OCI-M2 (cell line): ENCODE results near the gene HNRNPL.
"Not testable (repeated sequence)": the region's sequence is repeated elsewhere in the genome, so short reads cannot be mapped to it uniquely, and the experiment has no call there.

Source experiments
- DNase-seq: peaks from one replicate; lab custom pipeline; 2025; ENCODE audit not compliant: unreplicated experiment; lab: John Stamatoyannopoulos, UW

Gene HNRNPL

GRCh38 chr19:38803543-38803942, 46.2 kb downstream of the HNRNPL start:
- no peak for DNase-seq

GRCh38 chr19:38801359-38802095, 48.3 kb downstream of the HNRNPL start:
- DNase-seq, result no peak

GRCh38 chr19:38800577-38801347, 49.0 kb downstream of the HNRNPL start:
- no peak for DNase-seq

GRCh38 chr19:38799104-38799503, 50.7 kb downstream of the HNRNPL start:
- no peak for DNase-seq

GRCh38 chr19:38797781-38798180, 52.0 kb downstream of the HNRNPL start:
- DNase-seq, result not testable (repeated sequence)

- no peak for DNase-seq
Observed at GRCh38 chr19:38796154-38796553, 53.6 kb downstream of the HNRNPL start.

GRCh38 chr19:38795549-38795948, 54.2 kb downstream of the HNRNPL start:
- no peak for DNase-seq

- DNase-seq, result no peak
Observed at GRCh38 chr19:38793671-38794070, 56.1 kb downstream of the HNRNPL start.

- DNase-seq, result no peak
Observed at GRCh38 chr19:38793177-38793576, 56.6 kb downstream of the HNRNPL start.

GRCh38 chr19:38792250-38793111, 57.3 kb downstream of the HNRNPL start:
- no peak for DNase-seq

- not testable (repeated sequence) for DNase-seq
Observed at GRCh38 chr19:38791451-38792064, 58.2 kb downstream of the HNRNPL start.

GRCh38 chr19:38790507-38791403, 59.0 kb downstream of the HNRNPL start:
- not testable (repeated sequence) for DNase-seq

GRCh38 chr19:38788478-38789243, 61.1 kb downstream of the HNRNPL start, which contains the start of gene LGALS7B:
Gene LGALS7B, plus strand, starts transcription at chr19:38789200. Its CDS starts 27 bp downstream, at chr19:38789227.
- no peak for DNase-seq

- DNase-seq, result no peak
Observed at GRCh38 chr19:38786572-38787265, 63.1 kb downstream of the HNRNPL start.
